Astrocyte (in vitro differentiated cells and primary cell): ENCODE measurements around the gene FADS3.

Source experiments
- EZH2 ChIP-seq: IDR thresholded peaks from 2 replicates; pipeline ENCODE4 v1.6.1; 2012; ENCODE audit warnings: mild to moderate bottlenecking, low read length, inconsistent platforms; ENCODE audit not compliant: insufficient read depth
- TF ChIP-seq, protein P1 (sequence below): IDR thresholded peaks from 2 replicates; pipeline ENCODE4 v1.5.1; 2011; ENCODE audit warnings: low read depth, mild to moderate bottlenecking, inconsistent platforms, low read length, moderate library complexity; ENCODE audit not compliant: insufficient read depth

- TF ChIP-seq, protein P1, sequence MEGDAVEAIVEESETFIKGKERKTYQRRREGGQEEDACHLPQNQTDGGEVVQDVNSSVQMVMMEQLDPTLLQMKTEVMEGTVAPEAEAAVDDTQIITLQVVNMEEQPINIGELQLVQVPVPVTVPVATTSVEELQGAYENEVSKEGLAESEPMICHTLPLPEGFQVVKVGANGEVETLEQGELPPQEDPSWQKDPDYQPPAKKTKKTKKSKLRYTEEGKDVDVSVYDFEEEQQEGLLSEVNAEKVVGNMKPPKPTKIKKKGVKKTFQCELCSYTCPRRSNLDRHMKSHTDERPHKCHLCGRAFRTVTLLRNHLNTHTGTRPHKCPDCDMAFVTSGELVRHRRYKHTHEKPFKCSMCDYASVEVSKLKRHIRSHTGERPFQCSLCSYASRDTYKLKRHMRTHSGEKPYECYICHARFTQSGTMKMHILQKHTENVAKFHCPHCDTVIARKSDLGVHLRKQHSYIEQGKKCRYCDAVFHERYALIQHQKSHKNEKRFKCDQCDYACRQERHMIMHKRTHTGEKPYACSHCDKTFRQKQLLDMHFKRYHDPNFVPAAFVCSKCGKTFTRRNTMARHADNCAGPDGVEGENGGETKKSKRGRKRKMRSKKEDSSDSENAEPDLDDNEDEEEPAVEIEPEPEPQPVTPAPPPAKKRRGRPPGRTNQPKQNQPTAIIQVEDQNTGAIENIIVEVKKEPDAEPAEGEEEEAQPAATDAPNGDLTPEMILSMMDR: no peak
- TF ChIP-seq EZH2: no peak
Measured at GRCh38 chr11:61928606-61929005, 37.3 kb upstream of the FADS3 start.
